PFSK-1 (cell line): ENCODE data around the gene PTPRN2.

Source experiments
- FOXP2 ChIP-seq: optimal IDR thresholded peaks from 2 replicates; pipeline ENCODE3; 2011; ENCODE audit warnings: borderline replicate concordance, control low read depth, inconsistent platforms; ENCODE audit not compliant: insufficient read depth; ENCODE audit errors: extremely low read length, extremely low read depth
- POLR2AphosphoS5 ChIP-seq: IDR thresholded peaks from 2 replicates; pipeline ENCODE4 v1.6.1; 2012; ENCODE audit warnings: low read depth, mild to moderate bottlenecking, control low read depth, low read length, moderate library complexity
- SIN3A ChIP-seq: IDR thresholded peaks from 2 replicates; pipeline ENCODE4 v1.6.1; 2012; ENCODE audit warnings: mild to moderate bottlenecking, low read length, moderate library complexity, borderline replicate concordance; ENCODE audit not compliant: insufficient read depth
- TAF1 ChIP-seq: IDR thresholded peaks from 2 replicates; pipeline ENCODE4 v1.6.1; 2012; ENCODE audit warnings: low read length, control low read depth, borderline replicate concordance; ENCODE audit not compliant: insufficient read depth
- TF ChIP-seq, protein P1 (sequence below), 2 experiments: IDR thresholded peaks; 2 replicates each; pipeline versions ENCODE4 v1.6.1 to v1.8.0; 2011 to 2012; ENCODE audit warnings: low read depth in 2 of 2, low read length in 2 of 2, control low read depth in 1 of 2, inconsistent platforms in 1 of 2, mild to moderate bottlenecking in 1 of 2, moderate library complexity in 1 of 2; ENCODE audit not compliant: insufficient read depth in 1 of 2

DNA sequence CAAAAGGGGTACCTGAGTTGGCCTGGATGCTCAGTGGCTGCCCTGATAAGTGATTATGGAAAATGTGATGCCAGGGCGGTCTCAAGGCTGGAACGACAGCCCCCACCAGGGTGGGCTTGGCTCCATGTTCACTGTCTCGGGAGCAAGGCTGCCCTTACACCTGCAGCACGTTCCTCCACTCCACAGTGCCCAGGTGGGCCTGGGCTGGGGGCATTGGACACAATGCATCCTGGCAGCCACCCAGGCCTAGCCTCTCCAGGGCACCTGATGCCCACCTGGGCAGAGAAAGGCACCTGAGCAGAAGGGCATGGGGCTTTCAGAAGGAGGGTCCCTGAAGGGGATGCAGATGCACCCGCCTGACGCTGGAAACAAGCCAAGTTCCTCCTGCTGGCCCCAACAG is 702.5 kb downstream of the PTPRN2 start:
- TF ChIP-seq, protein P1, sequence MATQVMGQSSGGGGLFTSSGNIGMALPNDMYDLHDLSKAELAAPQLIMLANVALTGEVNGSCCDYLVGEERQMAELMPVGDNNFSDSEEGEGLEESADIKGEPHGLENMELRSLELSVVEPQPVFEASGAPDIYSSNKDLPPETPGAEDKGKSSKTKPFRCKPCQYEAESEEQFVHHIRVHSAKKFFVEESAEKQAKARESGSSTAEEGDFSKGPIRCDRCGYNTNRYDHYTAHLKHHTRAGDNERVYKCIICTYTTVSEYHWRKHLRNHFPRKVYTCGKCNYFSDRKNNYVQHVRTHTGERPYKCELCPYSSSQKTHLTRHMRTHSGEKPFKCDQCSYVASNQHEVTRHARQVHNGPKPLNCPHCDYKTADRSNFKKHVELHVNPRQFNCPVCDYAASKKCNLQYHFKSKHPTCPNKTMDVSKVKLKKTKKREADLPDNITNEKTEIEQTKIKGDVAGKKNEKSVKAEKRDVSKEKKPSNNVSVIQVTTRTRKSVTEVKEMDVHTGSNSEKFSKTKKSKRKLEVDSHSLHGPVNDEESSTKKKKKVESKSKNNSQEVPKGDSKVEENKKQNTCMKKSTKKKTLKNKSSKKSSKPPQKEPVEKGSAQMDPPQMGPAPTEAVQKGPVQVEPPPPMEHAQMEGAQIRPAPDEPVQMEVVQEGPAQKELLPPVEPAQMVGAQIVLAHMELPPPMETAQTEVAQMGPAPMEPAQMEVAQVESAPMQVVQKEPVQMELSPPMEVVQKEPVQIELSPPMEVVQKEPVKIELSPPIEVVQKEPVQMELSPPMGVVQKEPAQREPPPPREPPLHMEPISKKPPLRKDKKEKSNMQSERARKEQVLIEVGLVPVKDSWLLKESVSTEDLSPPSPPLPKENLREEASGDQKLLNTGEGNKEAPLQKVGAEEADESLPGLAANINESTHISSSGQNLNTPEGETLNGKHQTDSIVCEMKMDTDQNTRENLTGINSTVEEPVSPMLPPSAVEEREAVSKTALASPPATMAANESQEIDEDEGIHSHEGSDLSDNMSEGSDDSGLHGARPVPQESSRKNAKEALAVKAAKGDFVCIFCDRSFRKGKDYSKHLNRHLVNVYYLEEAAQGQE (IDR thresholded peaks at IDR 0.05; ENCODE audit: insufficient read depth in 1 of 2, low read depth in 2 of 2, low read length in 2 of 2), result no peak
- TF ChIP-seq POLR2AphosphoS5 (no peak), SIN3A (no peak), TAF1 (no peak), FOXP2 (no peak)
